PC-9 (cell line): Measurements from ENCODE around the gene C20orf202. TPM values are rescaled to one million over a fixed set of nuclear protein-coding genes. Genes with fewer than 3 reads are reported as not detected.
A peak's percentile ranks its signal among the peaks of the same experiment; 100 is the strongest.

Source experiments
- BruUV-seq: library from RNA; stranded (reverse); fragments of 400-500 nt; replicated peaks from 2 replicates; lab custom pipeline; 2021; lab: Mats Ljungman, UMichigan
- CTCF ChIA-PET: fragments of 300-600 bp; sonication (Branson Sonifier 250); formaldehyde crosslinking; loops from one replicate; lab custom pipeline; 2022; ENCODE audit warnings: antibody characterized with exemption; lab: Charles Lee
- POLR2A ChIA-PET: fragments of 300-600 bp; sonication (Branson Sonifier 250); formaldehyde crosslinking; loops from one replicate; lab custom pipeline; 2022; ENCODE audit warnings: antibody characterized with exemption; ENCODE audit not compliant: unreplicated experiment; lab: Charles Lee
- DNase-seq, 2 experiments: peaks; one replicate each; pipeline versions ENCODE4 v3.0.0 to v3.0.0-alpha.2; 2015 to 2022; ENCODE audit warnings: mixed read lengths in 1 of 2
- H2AFZ ChIP-seq: fragments of 200-600 bp; sonication (generic); 2 replicates; pipeline ENCODE4 v1.8.1; 2017; ENCODE audit warnings: antibody characterized with exemption
- H3F3A ChIP-seq: fragments of 200-600 bp; sonication (generic); 2 replicates; pipeline ENCODE4 v1.8.1; 2017; ENCODE audit warnings: antibody characterized with exemption, mild to moderate bottlenecking, low read depth; ENCODE audit not compliant: insufficient read depth
- H3K27ac ChIP-seq: fragments of 200-600 bp; sonication (generic); 2 replicates; pipeline ENCODE4 v1.6.1; 2016; ENCODE audit warnings: mixed run types
- H3K27me3 ChIP-seq: fragments of 200-600 bp; sonication (generic); 2 replicates; pipeline ENCODE4 v1.6.1; 2016; ENCODE audit warnings: low read depth, mixed run types; ENCODE audit not compliant: insufficient read depth
- H3K36me3 ChIP-seq: fragments of 200-600 bp; sonication (generic); 2 replicates; pipeline ENCODE4 v1.6.1; 2016; ENCODE audit warnings: low read depth, mixed run types
- H3K4me1 ChIP-seq: fragments of 200-600 bp; sonication (generic); replicated peaks from 2 replicates; pipeline ENCODE4 v1.6.1; 2016; ENCODE audit warnings: mixed run types; ENCODE audit not compliant: insufficient read depth
- H3K4me2 ChIP-seq: fragments of 200-600 bp; sonication (generic); 2 replicates; pipeline ENCODE4 v1.6.1; 2017; ENCODE audit warnings: mixed run types
- H3K4me3 ChIP-seq: fragments of 200-600 bp; sonication (generic); 2 replicates; pipeline ENCODE4 v1.6.1; 2016; ENCODE audit warnings: mixed run types
- H3K79me2 ChIP-seq: fragments of 200-600 bp; sonication (generic); 2 replicates; pipeline ENCODE4 v1.6.1; 2017; ENCODE audit warnings: low read depth, mixed run types
- H3K9me2 ChIP-seq: fragments of 200-600 bp; sonication (generic); 2 replicates; pipeline ENCODE4 v1.8.1; 2017; ENCODE audit warnings: mild to moderate bottlenecking; ENCODE audit not compliant: insufficient read depth
- H3K9me3 ChIP-seq: fragments of 200-600 bp; sonication (generic); 2 replicates; pipeline ENCODE4 v1.8.1; 2016; ENCODE audit warnings: low read depth; ENCODE audit not compliant: insufficient read depth
- H4K20me1 ChIP-seq: fragments of 200-600 bp; sonication (generic); 2 replicates; pipeline ENCODE4 v1.8.1; 2017; ENCODE audit not compliant: insufficient read depth
- EZH2 ChIP-seq: fragments of 200-600 bp; sonication (generic); IDR thresholded peaks from 2 replicates; pipeline ENCODE4 v1.8.0; 2017; ENCODE audit warnings: antibody characterized with exemption, low read depth
- intact Hi-C: fragments of 100-400 bp; cut with micrococcal nuclease; formaldehyde crosslinking; loops from one replicate; pipeline ENCODE4 v1.10.0; 2022; ENCODE audit not compliant: unreplicated experiment
- total RNA-seq: library from RNA; stranded (reverse); gene quantifications from 2 replicates; pipeline ENCODE4 v1.2.3, GENCODE V29; 2021
- TF ChIP-seq, protein P1 (sequence below): fragments of 200-600 bp; sonication (generic); conservative IDR thresholded peaks from 2 replicates; pipeline ENCODE4 v1.6.1; 2017; ENCODE audit warnings: mixed run types, antibody characterized with exemption, mild to moderate bottlenecking, moderate library complexity

C20orf202 gene
- total RNA-seq, 1 experiment from 2014 or later: not detected

DNA sequence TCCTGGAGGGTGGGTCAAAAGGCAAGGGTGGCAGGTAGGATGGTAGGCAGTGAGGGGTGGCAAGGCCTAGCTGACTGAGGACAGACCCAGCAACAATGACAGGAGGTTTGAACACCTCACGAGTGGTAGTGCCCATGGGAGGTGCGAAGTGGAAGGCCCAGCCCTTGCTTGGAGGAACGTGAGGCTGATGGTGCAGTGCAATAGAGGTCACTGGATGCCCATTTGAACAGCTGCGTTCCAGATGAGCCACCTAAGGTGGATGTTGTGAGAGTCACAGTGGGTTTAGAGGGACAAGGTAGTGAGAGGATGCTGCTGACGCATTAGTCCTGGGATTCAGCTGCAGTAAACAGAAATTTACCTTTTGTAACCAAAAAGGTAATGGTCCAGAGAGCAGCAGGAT, 34.0 kb upstream of the C20orf202 start:
- no TSS peak for BruUV-seq
- no peak overlapping the region for H3K27ac ChIP-seq
- CTCF ChIA-PET: no interaction called here

DNA sequence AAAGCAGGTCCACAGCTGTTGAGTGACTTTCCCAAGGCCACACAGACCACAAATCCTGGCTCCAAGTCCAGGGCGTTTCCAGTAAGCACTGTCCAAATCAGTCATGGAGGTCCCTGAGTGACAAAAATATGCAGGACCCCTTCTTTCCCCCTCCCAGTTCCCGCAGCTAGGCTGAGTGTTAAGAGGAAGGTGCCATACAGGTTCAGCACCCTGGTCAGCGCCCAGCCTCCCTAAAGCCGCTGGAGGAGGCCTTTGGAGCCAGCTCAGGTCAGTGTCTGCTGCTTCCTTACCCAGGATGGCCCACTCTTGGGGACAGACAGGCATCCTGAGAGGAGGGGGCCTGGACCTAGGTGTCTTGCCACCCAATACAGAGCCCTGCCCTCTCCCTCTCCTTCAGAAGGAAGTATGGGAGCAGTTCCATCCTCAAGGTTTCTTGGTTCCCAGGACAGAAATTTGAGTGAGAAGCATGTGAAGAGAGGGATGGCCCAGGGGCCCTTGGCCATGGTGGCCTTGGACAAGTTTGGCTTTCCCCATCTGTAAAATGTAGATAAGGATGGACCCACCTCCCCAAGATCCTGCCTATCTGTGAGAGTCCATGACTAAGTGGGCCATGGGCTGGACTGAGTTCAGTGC, 31.7 kb upstream of the C20orf202 start:
- no TSS peak for BruUV-seq
- peaks cover 3% of the 10 kb centered on the region; the same call in 1 of the 2 replicates for H4K20me1 ChIP-seq
- no peak overlapping the region for H3K4me3 ChIP-seq
- H3K36me3 ChIP-seq: no peaks in the 10 kb centered on the region
- no peaks in the 10 kb centered on the region for H3K9me3 ChIP-seq
- H3K4me2 ChIP-seq: no peak overlapping the region
- H3F3A ChIP-seq: no peaks in the 10 kb centered on the region
- no peak overlapping the region for H3K27ac ChIP-seq
- H3K4me1 ChIP-seq: no peaks in the 10 kb centered on the region
- no peaks in the 10 kb centered on the region for H3K27me3 ChIP-seq
- no peak overlapping the region for H2AFZ ChIP-seq
- no peaks in the 10 kb centered on the region for H3K9me2 ChIP-seq
- ChIA-PET POLR2A (no interaction called here), CTCF (no interaction called here)
- intact Hi-C loops: no loop called here
- peak in 1 of 2 experiments; percentile 28 for DNase-seq
- TF ChIP-seq, protein P1, sequence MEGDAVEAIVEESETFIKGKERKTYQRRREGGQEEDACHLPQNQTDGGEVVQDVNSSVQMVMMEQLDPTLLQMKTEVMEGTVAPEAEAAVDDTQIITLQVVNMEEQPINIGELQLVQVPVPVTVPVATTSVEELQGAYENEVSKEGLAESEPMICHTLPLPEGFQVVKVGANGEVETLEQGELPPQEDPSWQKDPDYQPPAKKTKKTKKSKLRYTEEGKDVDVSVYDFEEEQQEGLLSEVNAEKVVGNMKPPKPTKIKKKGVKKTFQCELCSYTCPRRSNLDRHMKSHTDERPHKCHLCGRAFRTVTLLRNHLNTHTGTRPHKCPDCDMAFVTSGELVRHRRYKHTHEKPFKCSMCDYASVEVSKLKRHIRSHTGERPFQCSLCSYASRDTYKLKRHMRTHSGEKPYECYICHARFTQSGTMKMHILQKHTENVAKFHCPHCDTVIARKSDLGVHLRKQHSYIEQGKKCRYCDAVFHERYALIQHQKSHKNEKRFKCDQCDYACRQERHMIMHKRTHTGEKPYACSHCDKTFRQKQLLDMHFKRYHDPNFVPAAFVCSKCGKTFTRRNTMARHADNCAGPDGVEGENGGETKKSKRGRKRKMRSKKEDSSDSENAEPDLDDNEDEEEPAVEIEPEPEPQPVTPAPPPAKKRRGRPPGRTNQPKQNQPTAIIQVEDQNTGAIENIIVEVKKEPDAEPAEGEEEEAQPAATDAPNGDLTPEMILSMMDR: no peak
- TF ChIP-seq EZH2: no peak
- H3K79me2 ChIP-seq: no peaks in the 10 kb centered on the region

More for the DNA sequence above, 34.0 kb upstream of the C20orf202 start:
- no peak overlapping the region for H3K4me3 ChIP-seq
- H3F3A ChIP-seq: no peaks in the 10 kb centered on the region
- H3K4me2 ChIP-seq: no peak overlapping the region
- H3K27me3 ChIP-seq: no peaks in the 10 kb centered on the region
- no peaks in the 10 kb centered on the region for H3K9me2 ChIP-seq
- no peak for TF ChIP-seq EZH2
- TF ChIP-seq, protein P1: no peak
- H2AFZ ChIP-seq: no peak overlapping the region
- peaks cover 3% of the 10 kb centered on the region; the same call in 1 of the 2 replicates for H4K20me1 ChIP-seq
- no peaks in the 10 kb centered on the region for H3K4me1 ChIP-seq
- no peaks in the 10 kb centered on the region for H3K36me3 ChIP-seq
- DNase-seq: no peak
- POLR2A ChIA-PET: no interaction called here
- no peaks in the 10 kb centered on the region for H3K9me3 ChIP-seq
- H3K79me2 ChIP-seq: no peaks in the 10 kb centered on the region
- intact Hi-C loops: no loop called here

DNA sequence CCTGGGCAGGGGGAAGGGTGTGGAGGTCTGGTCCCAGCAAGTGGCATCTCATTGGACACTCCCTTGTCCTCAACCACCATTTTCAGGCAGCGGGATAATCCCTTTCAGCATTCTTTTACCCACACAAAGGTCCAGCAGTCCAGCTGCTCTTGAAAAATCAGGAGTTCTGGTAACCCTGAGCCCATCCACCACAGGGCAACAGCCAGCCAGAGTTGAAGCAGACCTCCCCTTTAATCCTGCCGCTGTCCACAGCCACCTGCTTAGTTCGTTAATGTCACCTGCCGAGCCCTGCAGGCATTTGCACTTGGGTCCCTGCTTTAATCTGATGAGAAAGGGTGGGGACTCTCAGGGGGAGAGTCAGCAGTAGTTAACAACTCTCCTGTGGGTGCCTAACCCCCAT, 29.6 kb upstream of the C20orf202 start:
- H3K9me3 ChIP-seq: no peaks in the 10 kb centered on the region
- H2AFZ ChIP-seq: no peak overlapping the region
- no peak overlapping the region for H3K27ac ChIP-seq
- H3K4me2 ChIP-seq: no peak overlapping the region
- ChIA-PET CTCF (no interaction called here), POLR2A (no interaction called here)
- no peaks in the 10 kb centered on the region for H3K79me2 ChIP-seq
- no peaks in the 10 kb centered on the region for H3K9me2 ChIP-seq
- no peak overlapping the region for H3K4me3 ChIP-seq
- DNase-seq: no peak
- H3K36me3 ChIP-seq: no peaks in the 10 kb centered on the region
- H3F3A ChIP-seq: no peaks in the 10 kb centered on the region
- no peak for TF ChIP-seq EZH2
- TF ChIP-seq, protein P1: no peak
- no TSS peak for BruUV-seq
- H4K20me1 ChIP-seq: peaks cover 3% of the 10 kb centered on the region; the same call in 1 of the 2 replicates
- intact Hi-C loops: no loop called here
- no peaks in the 10 kb centered on the region for H3K4me1 ChIP-seq
- no peaks in the 10 kb centered on the region for H3K27me3 ChIP-seq
